BJ (cell line): Measurements from ENCODE around the gene QRICH1. TPM values are rescaled to one million over a fixed set of nuclear protein-coding genes. Genes with fewer than 3 reads are reported as not detected.

Source experiments
- CTCF ChIA-PET: fragments of 350-600 bp; formaldehyde crosslinking; extraction: SDS; loops from one replicate; lab custom pipeline; 2021; ENCODE audit warnings: antibody characterized with exemption, inconsistent platforms; lab: Yijun Ruan, JAX
- POLR2A ChIA-PET: fragments of 300-600 bp; sonication (Branson Sonifier 250); formaldehyde crosslinking; extraction: SDS; loops from one replicate; lab custom pipeline; 2021; ENCODE audit warnings: antibody characterized with exemption; lab: Charles Lee
- DNase-seq: peaks from one replicate; pipeline ENCODE4 v3.0.0-alpha.2; 2011; ENCODE audit warnings: low read depth
- H3K27me3 ChIP-seq: 2 replicates; pipeline ENCODE4 v1.6.0; 2011; ENCODE audit warnings: low read length; ENCODE audit not compliant: control insufficient read depth, insufficient read depth
- H3K36me3 ChIP-seq: 2 replicates; pipeline ENCODE4 v1.5.1; 2011; ENCODE audit warnings: low read length; ENCODE audit not compliant: control insufficient read depth, insufficient read depth
- H3K4me3 ChIP-seq: 2 replicates; pipeline ENCODE4 v1.5.1; 2011; ENCODE audit warnings: low read depth, mild to moderate bottlenecking, control low read depth, low read length
- CTCF ChIP-seq: IDR thresholded peaks from 2 replicates; pipeline ENCODE4 v1.5.1; 2011; ENCODE audit warnings: low read depth, mild to moderate bottlenecking, control low read depth, inconsistent platforms, low read length, moderate library complexity; ENCODE audit not compliant: insufficient read depth
- polyA plus RNA-seq: library from polyadenylated mRNA; depleted of rRNA; stranded (reverse); fragments of >200 nt; gene quantifications from 2 replicates; pipeline ENCODE4 v1.2.3, GENCODE V29; 2011

Gene QRICH1
- polyA plus RNA-seq, 1 experiment, result 77.3 TPM

GRCh38 chr3:49004352-49005302 lies 89.2 kb downstream of the QRICH1 start:
- CTCF ChIA-PET, result interaction anchor here (5.1 to 6.2 kb wide), 2 partner anchors 15 to 17 kb away, joined by 30 to 46 read pairs; partner anchors contain the start of genes NDUFAF3 and P4HTM

GRCh38 chr3:49001155-49001554 lies 92.7 kb downstream of the QRICH1 start:
- no peaks in the 10 kb centered on the region for H3K27me3 ChIP-seq
- no peak for TF ChIP-seq CTCF
- CTCF ChIA-PET, result interaction anchor here (1.1 to 1.2 kb wide), 3 partner anchors 9 to 93 kb away, joined by 4 to 5 read pairs (median 4); no protein-coding TSS in a partner anchor
- POLR2A ChIA-PET, result no interaction called here
- no peak overlapping the region for H3K4me3 ChIP-seq
- no peak for DNase-seq
- peaks cover 2% of the 10 kb centered on the region for H3K36me3 ChIP-seq

More at GRCh38 chr3:49004352-49005302, 89.2 kb downstream of the QRICH1 start:
- TF ChIP-seq CTCF, result no peak
- no peak for DNase-seq
- no peak overlapping the region for H3K4me3 ChIP-seq
- POLR2A ChIA-PET, result no interaction called here
- peaks cover 3% of the 10 kb centered on the region for H3K36me3 ChIP-seq
- no peaks in the 10 kb centered on the region for H3K27me3 ChIP-seq

- CTCF ChIA-PET, result interaction anchor here (1.0 kb wide), 1 partner anchor 8 kb away, joined by 3 read pairs; no protein-coding TSS in a partner anchor
- Histone ChIP-seq H3K4me3 (no peak overlapping the region), H3K36me3 (peaks cover 2% of the 10 kb centered on the region), H3K27me3 (no peaks in the 10 kb centered on the region)
- no peak for TF ChIP-seq CTCF
- DNase-seq, result no peak
- POLR2A ChIA-PET, result no interaction called here
Observed at GRCh38 chr3:48999085-48999858, 94.6 kb downstream of the QRICH1 start.

GRCh38 chr3:48997714-48998637 lies 95.9 kb downstream of the QRICH1 start:
- H3K4me3 ChIP-seq, result no peak overlapping the region
- TF ChIP-seq CTCF, result no peak
- CTCF ChIA-PET, result interaction anchor here (1.2 kb wide), 1 partner anchor 51 kb away, joined by 3 read pairs; no protein-coding TSS in a partner anchor
- H3K27me3 ChIP-seq, result no peaks in the 10 kb centered on the region
- POLR2A ChIA-PET, result no interaction called here
- no peak for DNase-seq
- H3K36me3 ChIP-seq, result peaks cover 5% of the 10 kb centered on the region
